SU-DHL-6 (cell line): ENCODE measurements around the gene EDDM3A.
"Not testable (repeated sequence)": the region's sequence is repeated elsewhere in the genome, so short reads cannot be mapped to it uniquely, and the experiment has no call there.

Source experiments
- H2AFZ ChIP-seq: fragments of 200-600 bp; sonication (generic); 2 replicates; pipeline ENCODE4 v1.6.1; 2014; ENCODE audit warnings: low read depth, mild to moderate bottlenecking, moderate library complexity, mixed read lengths, antibody characterized with exemption, low read length; ENCODE audit not compliant: severe bottlenecking
- H3F3A ChIP-seq: fragments of 200-600 bp; shearing (Covaris generic); 2 replicates; pipeline ENCODE4 v1.6.0; 2016; ENCODE audit warnings: antibody characterized with exemption, mild to moderate bottlenecking; ENCODE audit not compliant: insufficient read depth
- H3K27ac ChIP-seq: fragments of 200-600 bp; sonication (generic); 2 replicates; pipeline ENCODE4 v1.5.1; 2016; ENCODE audit warnings: low read depth, mild to moderate bottlenecking, low read length, moderate library complexity, mixed read lengths
- H3K27me3 ChIP-seq: fragments of 200-600 bp; sonication (generic), shearing (Covaris generic); 2 replicates; pipeline ENCODE4 v1.6.0; 2014; ENCODE audit warnings: mild to moderate bottlenecking, low read length
- H3K36me3 ChIP-seq: fragments of 200-600 bp; sonication (generic); 2 replicates; pipeline ENCODE4 v1.6.1; 2014; ENCODE audit warnings: mild to moderate bottlenecking, low read length, mixed read lengths
- H3K4me2 ChIP-seq: fragments of 300-600, 200-600 bp; shearing (Covaris generic), sonication (generic); 2 replicates; pipeline ENCODE4 v1.6.0; 2014; ENCODE audit warnings: low read length, low read depth, mild to moderate bottlenecking; ENCODE audit not compliant: poor library complexity, severe bottlenecking
- H3K4me3 ChIP-seq: fragments of 200-600 bp; sonication (generic); 2 replicates; pipeline ENCODE4 v1.5.1; 2014; ENCODE audit warnings: antibody characterized with exemption, low read length, mild to moderate bottlenecking, mixed read lengths; ENCODE audit not compliant: insufficient read depth, poor library complexity, severe bottlenecking
- H3K79me2 ChIP-seq: fragments of 200-600 bp; sonication (generic); 2 replicates; pipeline ENCODE4 v1.6.1; 2014; ENCODE audit warnings: mild to moderate bottlenecking, low read length, moderate library complexity; ENCODE audit not compliant: insufficient read depth
- H3K9ac ChIP-seq: fragments of 200-600 bp; sonication (generic); 2 replicates; pipeline ENCODE4 v1.7.0; 2014; ENCODE audit warnings: mild to moderate bottlenecking, low read length
- H3K9me2 ChIP-seq: fragments of 200-600 bp; sonication (generic); replicated peaks from 2 replicates; pipeline ENCODE4 v1.6.1; 2014; ENCODE audit warnings: low read length; ENCODE audit not compliant: insufficient read depth
- H3K9me3 ChIP-seq: fragments of 200-600 bp; sonication (generic); 2 replicates; pipeline ENCODE4 v1.6.1; 2014; ENCODE audit warnings: low read length, mixed read lengths; ENCODE audit not compliant: insufficient read depth
- H4K20me1 ChIP-seq: fragments of 200-600 bp; sonication (generic); 2 replicates; pipeline ENCODE4 v1.6.1; 2014; ENCODE audit warnings: low read depth, mild to moderate bottlenecking, antibody characterized with exemption, low read length, moderate library complexity, mixed read lengths
- CTCF ChIP-seq: fragments of 200-600 bp; sonication (generic); IDR thresholded peaks from one replicate; pipeline ENCODE4 v1.5.1; 2017; ENCODE audit warnings: antibody characterized with exemption, mild to moderate bottlenecking, low read length, moderate library complexity; ENCODE audit not compliant: insufficient read depth, poor library complexity, severe bottlenecking
- EZH2phosphoT487 ChIP-seq: fragments of 200-600 bp; sonication (generic), shearing (Covaris generic); conservative IDR thresholded peaks from 2 replicates; pipeline ENCODE4 v1.6.1; 2018; ENCODE audit warnings: mild to moderate bottlenecking, antibody characterized with exemption, low read length, moderate library complexity, mixed read lengths

EDDM3A gene

GRCh38 chr14:20719777-20720176, 25.9 kb upstream of the EDDM3A start:
- no peaks in the 10 kb centered on the region for H3K79me2 ChIP-seq
- no peak overlapping the region for H3K9ac ChIP-seq
- H3K27me3 ChIP-seq = no peaks in the 10 kb centered on the region
- no peaks in the 10 kb centered on the region for H3K36me3 ChIP-seq
- no peak overlapping the region for H3K4me3 ChIP-seq
- no peak overlapping the region for H3K4me2 ChIP-seq
- no peaks in the 10 kb centered on the region for H4K20me1 ChIP-seq
- no peak overlapping the region for H2AFZ ChIP-seq
- no peaks in the 10 kb centered on the region for H3K9me3 ChIP-seq
- H3K9me2 ChIP-seq = no peaks in the 10 kb centered on the region
- TF ChIP-seq CTCF (no peak), EZH2phosphoT487 (no peak)
- no peak overlapping the region for H3K27ac ChIP-seq
- no peaks in the 10 kb centered on the region for H3F3A ChIP-seq

GRCh38 chr14:20720741-20721140, 24.9 kb upstream of the EDDM3A start:
- Histone ChIP-seq H3K9me3 (no peaks in the 10 kb centered on the region), H2AFZ (no peak overlapping the region), H4K20me1 (no peaks in the 10 kb centered on the region), H3K79me2 (no peaks in the 10 kb centered on the region), H3K27ac (no peak overlapping the region), H3K36me3 (no peaks in the 10 kb centered on the region), H3K4me3 (no peak overlapping the region), H3K27me3 (no peaks in the 10 kb centered on the region), H3F3A (no peaks in the 10 kb centered on the region), H3K9me2 (no peaks in the 10 kb centered on the region), H3K9ac (no peak overlapping the region), H3K4me2 (no peak overlapping the region)
- TF ChIP-seq EZH2phosphoT487 = no peak
- no peak for TF ChIP-seq CTCF

GRCh38 chr14:20722016-20722415, 23.7 kb upstream of the EDDM3A start:
- Histone ChIP-seq H3K9me3 (no peaks in the 10 kb centered on the region), H3F3A (no peaks in the 10 kb centered on the region), H3K36me3 (no peaks in the 10 kb centered on the region), H3K4me3 (no peak overlapping the region), H3K9ac (no peak overlapping the region), H2AFZ (no peak overlapping the region), H3K27me3 (no peaks in the 10 kb centered on the region), H4K20me1 (no peaks in the 10 kb centered on the region), H3K4me2 (no peak overlapping the region), H3K9me2 (no peaks in the 10 kb centered on the region), H3K27ac (no peak overlapping the region), H3K79me2 (no peaks in the 10 kb centered on the region)
- TF ChIP-seq CTCF (no peak), EZH2phosphoT487 (no peak)

GRCh38 chr14:20723488-20723887, 22.2 kb upstream of the EDDM3A start:
- no peak overlapping the region for H2AFZ ChIP-seq
- no peaks in the 10 kb centered on the region for H3K36me3 ChIP-seq
- no peak overlapping the region for H3K4me2 ChIP-seq
- H3K79me2 ChIP-seq = no peaks in the 10 kb centered on the region
- no peak overlapping the region for H3K9ac ChIP-seq
- H3F3A ChIP-seq = no peaks in the 10 kb centered on the region
- H3K27me3 ChIP-seq = no peaks in the 10 kb centered on the region
- no peak overlapping the region for H3K4me3 ChIP-seq
- H3K9me3 ChIP-seq = no peaks in the 10 kb centered on the region
- H3K27ac ChIP-seq = no peak overlapping the region
- H4K20me1 ChIP-seq = no peaks in the 10 kb centered on the region
- no peak for TF ChIP-seq CTCF
- no peak for TF ChIP-seq EZH2phosphoT487
- no peaks in the 10 kb centered on the region for H3K9me2 ChIP-seq

GRCh38 chr14:20726121-20726520, 19.6 kb upstream of the EDDM3A start:
- H3K4me2 ChIP-seq, H3K36me3 ChIP-seq, H3K9me3 ChIP-seq, H2AFZ ChIP-seq, H3K27ac ChIP-seq, H3K27me3 ChIP-seq, H3K79me2 ChIP-seq, H3K4me3 ChIP-seq, H3K9me2 ChIP-seq, H3K9ac ChIP-seq, H4K20me1 ChIP-seq, H3F3A ChIP-seq: not testable (repeated sequence)
